Adrenal gland (tissue), 5 donors: ENCODE results near the gene HSD17B8.

Experiments used
- POLR2A ChIP-seq, 2 donors: fragments of 450-650 bp; IDR thresholded peaks; one replicate each; pipeline ENCODE4 v1.6.1; 2017; ENCODE audit warnings: antibody characterized with exemption in 2 of 2, mild to moderate bottlenecking in 2 of 2, moderate library complexity in 1 of 2
- TF ChIP-seq, protein P1 (sequence below), 6 experiments: fragments of 450-650 bp in 4 of 6; fragments of 200-600 bp in 2 of 6; sonication (generic) in 1 of 6; IDR thresholded peaks; 1 replicate in 5 of 6; 2 replicates in 1 of 6; pipeline versions ENCODE4 v1.5.1 to v1.8.0; 2016 to 2021; ENCODE audit warnings: antibody characterized with exemption in 6 of 6, mild to moderate bottlenecking in 2 of 6, moderate library complexity in 1 of 6
- donor health status: DM: no; HTN: no; CAD: no.

DNA sequence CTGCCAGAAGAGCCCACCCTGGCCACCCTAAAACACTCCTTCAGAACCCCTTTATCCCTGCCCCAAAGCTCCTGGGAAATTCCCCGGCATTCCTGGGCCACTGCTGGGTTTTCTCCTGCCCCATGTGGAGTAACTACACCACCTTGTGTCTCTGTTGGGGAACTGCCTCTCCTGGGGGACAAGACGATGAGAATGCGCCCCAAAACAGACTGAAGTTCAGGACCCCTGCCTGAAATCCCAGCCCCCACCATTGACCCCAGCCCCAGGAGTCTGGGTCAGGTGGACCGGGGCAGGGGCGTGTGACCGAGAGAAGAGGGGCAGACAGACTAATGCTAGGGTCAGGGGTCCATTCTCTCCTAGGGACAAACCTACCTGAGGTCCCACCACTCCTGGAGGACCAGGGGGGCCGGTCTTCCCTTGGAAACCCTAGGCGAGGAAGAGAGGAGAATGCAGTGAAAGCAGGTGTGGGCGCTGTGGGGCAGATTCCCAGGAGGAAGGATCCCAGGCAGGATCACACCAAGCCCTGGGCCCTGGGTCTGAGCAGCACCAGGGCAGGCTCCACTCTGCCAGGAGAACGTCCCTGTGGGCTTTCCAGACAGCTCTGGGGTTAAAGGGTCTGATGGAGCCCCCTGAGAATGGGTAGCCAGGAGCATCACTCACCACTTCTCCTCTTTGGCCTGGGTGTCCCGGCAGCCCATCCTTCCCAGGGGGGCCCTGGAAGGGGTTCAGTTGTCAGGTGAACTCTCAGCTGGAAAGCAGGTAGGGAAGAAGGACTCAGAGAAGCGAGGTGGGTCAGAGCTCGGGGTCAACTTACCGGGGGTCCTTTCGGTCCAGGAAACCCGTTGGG, 31.5 kb upstream of the HSD17B8 start:
- TF ChIP-seq, protein P1, sequence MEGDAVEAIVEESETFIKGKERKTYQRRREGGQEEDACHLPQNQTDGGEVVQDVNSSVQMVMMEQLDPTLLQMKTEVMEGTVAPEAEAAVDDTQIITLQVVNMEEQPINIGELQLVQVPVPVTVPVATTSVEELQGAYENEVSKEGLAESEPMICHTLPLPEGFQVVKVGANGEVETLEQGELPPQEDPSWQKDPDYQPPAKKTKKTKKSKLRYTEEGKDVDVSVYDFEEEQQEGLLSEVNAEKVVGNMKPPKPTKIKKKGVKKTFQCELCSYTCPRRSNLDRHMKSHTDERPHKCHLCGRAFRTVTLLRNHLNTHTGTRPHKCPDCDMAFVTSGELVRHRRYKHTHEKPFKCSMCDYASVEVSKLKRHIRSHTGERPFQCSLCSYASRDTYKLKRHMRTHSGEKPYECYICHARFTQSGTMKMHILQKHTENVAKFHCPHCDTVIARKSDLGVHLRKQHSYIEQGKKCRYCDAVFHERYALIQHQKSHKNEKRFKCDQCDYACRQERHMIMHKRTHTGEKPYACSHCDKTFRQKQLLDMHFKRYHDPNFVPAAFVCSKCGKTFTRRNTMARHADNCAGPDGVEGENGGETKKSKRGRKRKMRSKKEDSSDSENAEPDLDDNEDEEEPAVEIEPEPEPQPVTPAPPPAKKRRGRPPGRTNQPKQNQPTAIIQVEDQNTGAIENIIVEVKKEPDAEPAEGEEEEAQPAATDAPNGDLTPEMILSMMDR (IDR thresholded peaks at IDR 0.05) = peak in 5 of 6 experiments; percentile 17 to 45 (median 41)
- no peak for TF ChIP-seq POLR2A (IDR thresholded peaks at IDR 0.05)
